HCT116 (cell line): Measurements from ENCODE around the gene ATP8B4. TPM values are rescaled to one million over a fixed set of nuclear protein-coding genes. Genes with fewer than 3 reads are reported as not detected.
"Not testable (repeated sequence)": the region's sequence is repeated elsewhere in the genome, so short reads cannot be mapped to it uniquely, and the experiment has no call there.

Experiments
- ATAC-seq: fragments of 200-7000 bp; cut with Tn5 transposase; 2 replicates; pipeline ENCODE4 v1.9.1; 2020; ENCODE audit warnings: mild to moderate bottlenecking, moderate library complexity
- BruUV-seq: library from RNA; stranded (reverse); fragments of 400-500 nt; replicated peaks from 2 replicates; lab custom pipeline; 2021; lab: Mats Ljungman, UMichigan
- CTCF ChIA-PET: fragments of 300-600 bp; sonication (Branson Sonifier 250); formaldehyde crosslinking; loops from one replicate; lab custom pipeline; 2021; ENCODE audit warnings: antibody characterized with exemption; lab: Charles Lee
- POLR2A ChIA-PET: fragments of 300-600, 350-600 bp; sonication (Branson Sonifier 250); formaldehyde crosslinking; loops from one replicate; lab custom pipeline; 2021; ENCODE audit warnings: antibody characterized with exemption; lab: Charles Lee
- RAD21 ChIA-PET, 2 experiments: fragments of 300-600 bp; sonication (Branson Sonifier 250); formaldehyde crosslinking; loops; one replicate each; lab custom pipeline; 2023; ENCODE audit warnings: low total read pairs in 2 of 2; ENCODE audit not compliant: uncharacterized antibody in 2 of 2, unreplicated experiment in 2 of 2, low non-redundant PET in 1 of 2; lab: Charles Lee
- DNase-seq: peaks from one replicate; pipeline ENCODE4 v3.0.0-alpha.2; 2010; ENCODE audit warnings: low read depth, low spot score
- H2AFZ ChIP-seq: fragments of 200-600 bp; shearing (Covaris generic), sonication (generic); 2 replicates; pipeline ENCODE4 v1.6.1; 2017; ENCODE audit warnings: low read depth, mixed run types, mixed read lengths, antibody characterized with exemption, low read length; ENCODE audit not compliant: poor library complexity, severe bottlenecking
- H3K27ac ChIP-seq: 2 replicates; pipeline ENCODE4 v1.5.1; 2012; ENCODE audit warnings: low read depth, low read length
- H3K27me3 ChIP-seq: fragments of 200-600 bp; sonication (generic); 2 replicates; pipeline ENCODE4 v1.6.1; 2016; ENCODE audit warnings: mixed run types, low read length, mixed read lengths; ENCODE audit not compliant: insufficient read depth
- H3K36me3 ChIP-seq, 2 experiments: fragments of 200-500 bp in 1 of 2; fragments of 200-600 bp in 1 of 2; sonication (Bioruptor generic) in 1 of 2; sonication (generic) in 1 of 2; 2 replicates each; pipeline versions ENCODE4 v1.5.1 to v1.6.1; 2014 to 2016; ENCODE audit warnings: low read length in 2 of 2, inconsistent platforms in 1 of 2, mixed read lengths in 1 of 2, mixed run types in 1 of 2; ENCODE audit not compliant: insufficient read depth in 2 of 2, control insufficient read depth in 1 of 2
- H3K4me1 ChIP-seq, 2 experiments: fragments of 200-600 bp in 1 of 2; sonication (generic) in 1 of 2; 2 replicates each; pipeline versions ENCODE4 v1.5.1 to v1.6.1; 2012 to 2017; ENCODE audit warnings: low read length in 2 of 2, inconsistent platforms in 1 of 2, mild to moderate bottlenecking in 1 of 2, mixed read lengths in 1 of 2, mixed run types in 1 of 2, moderate library complexity in 1 of 2; ENCODE audit not compliant: insufficient read depth in 2 of 2, control insufficient read depth in 1 of 2
- H3K4me2 ChIP-seq: fragments of 200-600 bp; sonication (generic); 2 replicates; pipeline ENCODE4 v1.6.1; 2017; ENCODE audit warnings: mixed run types, low read length, mixed read lengths
- H3K4me3 ChIP-seq, 2 experiments: fragments of 200-600 bp in 1 of 2; sonication (generic) in 1 of 2; replicated peaks in 1 of 2; 2 replicates each; pipeline ENCODE4 v1.5.1; 2011 to 2016; ENCODE audit warnings: low read length in 2 of 2, control low read depth in 1 of 2, low read depth in 1 of 2, mild to moderate bottlenecking in 1 of 2, mixed read lengths in 1 of 2, mixed run types in 1 of 2
- H3K79me2 ChIP-seq: fragments of 200-600 bp; sonication (generic); 2 replicates; pipeline ENCODE4 v1.6.1; 2017; ENCODE audit warnings: mild to moderate bottlenecking, mixed run types, low read length, moderate library complexity, mixed read lengths; ENCODE audit not compliant: insufficient read depth
- H3K9ac ChIP-seq: fragments of 200-600 bp; sonication (generic); 2 replicates; pipeline ENCODE4 v1.6.1; 2016; ENCODE audit warnings: low read length, mixed read lengths
- H3K9me2 ChIP-seq: fragments of 200-600 bp; sonication (generic), shearing (Covaris generic); 2 replicates; pipeline ENCODE4 v1.6.1; 2017; ENCODE audit warnings: mixed run types, mild to moderate bottlenecking, moderate library complexity; ENCODE audit not compliant: insufficient read depth
- H3K9me3 ChIP-seq, 2 experiments: fragments of 200-500 bp in 1 of 2; fragments of 200-600 bp in 1 of 2; sonication (Bioruptor generic) in 1 of 2; sonication (generic) in 1 of 2; 2 replicates each; pipeline ENCODE4 v1.6.1; 2014 to 2017; ENCODE audit warnings: low read length in 2 of 2, mixed read lengths in 2 of 2, inconsistent platforms in 1 of 2, low read depth in 1 of 2, mild to moderate bottlenecking in 1 of 2, mixed run types in 1 of 2, moderate library complexity in 1 of 2; ENCODE audit not compliant: control insufficient read depth in 1 of 2, insufficient read depth in 1 of 2
- H4K20me1 ChIP-seq: fragments of 200-600 bp; sonication (generic), shearing (Covaris generic); 2 replicates; pipeline ENCODE4 v1.6.1; 2017; ENCODE audit warnings: mixed run types, mild to moderate bottlenecking, moderate library complexity; ENCODE audit not compliant: insufficient read depth
- ATF3 ChIP-seq: IDR thresholded peaks from 2 replicates; pipeline ENCODE4 v1.6.1; 2012
- CBX3 ChIP-seq: IDR thresholded peaks from 2 replicates; pipeline ENCODE4 v1.6.1; 2012; ENCODE audit warnings: low read depth
- JUND ChIP-seq: IDR thresholded peaks from 2 replicates; pipeline ENCODE4 v1.6.1; 2012
- MAX ChIP-seq: IDR thresholded peaks from 2 replicates; pipeline ENCODE4 v1.6.1; 2012
- SIN3A ChIP-seq: IDR thresholded peaks from 2 replicates; pipeline ENCODE4 v1.6.1; 2012; ENCODE audit warnings: low read depth
- TCF7L2 ChIP-seq: IDR thresholded peaks from 2 replicates; pipeline ENCODE4 v1.7.0; 2011; ENCODE audit warnings: borderline replicate concordance, inconsistent platforms; ENCODE audit not compliant: insufficient read depth, insufficient read length; ENCODE audit errors: extremely low read depth
- intact Hi-C: fragments of 100-400 bp; cut with micrococcal nuclease; formaldehyde crosslinking; loops from 2 replicates; pipeline ENCODE4 v1.10.0; 2022
- total RNA-seq: library from RNA; stranded (reverse); gene quantifications from one replicate; pipeline ENCODE4 v1.2.1, GENCODE V29; 2021; ENCODE audit not compliant: unreplicated experiment
- TF ChIP-seq, protein P1 (sequence below): IDR thresholded peaks from 2 replicates; pipeline ENCODE4 v1.6.1; 2011; ENCODE audit warnings: mild to moderate bottlenecking, low read length, moderate library complexity; ENCODE audit not compliant: insufficient replicate concordance; ENCODE audit errors: extremely low read depth

Gene ATP8B4
- total RNA-seq, 1 experiment from 2014 or later, result 0.25 TPM

GRCh38 chr15:50162969-50163718 is 44.1 kb upstream of the ATP8B4 start (continued):
- TF ChIP-seq JUND, result peak; percentile 62

DNA sequence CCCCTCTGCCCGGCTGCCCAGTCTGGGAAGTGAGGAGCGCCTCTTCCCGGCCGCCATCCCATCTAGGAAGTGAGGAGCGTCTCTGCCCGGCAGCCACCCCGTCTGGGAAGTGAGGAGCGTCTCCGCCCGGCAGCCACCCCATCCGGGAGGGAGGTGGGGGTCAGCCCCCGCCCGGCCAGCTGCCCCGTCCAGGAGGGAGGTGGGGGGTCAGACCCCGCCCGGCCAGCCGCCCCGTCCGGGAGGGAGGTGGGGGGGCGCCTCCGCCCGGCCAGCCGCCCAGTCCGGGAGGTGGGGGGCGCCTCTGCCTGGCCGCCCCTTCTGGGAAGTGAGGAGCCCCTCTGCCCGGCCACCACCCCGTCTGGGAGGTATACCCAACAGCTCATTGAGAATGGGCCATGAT is 39.2 kb upstream of the ATP8B4 start:
- H3K9me3 ChIP-seq, H3K27me3 ChIP-seq, DNase-seq, H3K4me1 ChIP-seq, H3K27ac ChIP-seq, H3K9ac ChIP-seq, H3K4me3 ChIP-seq, H2AFZ ChIP-seq, H3K79me2 ChIP-seq, POLR2A ChIA-PET, H3K9me2 ChIP-seq, CTCF ChIA-PET, ATAC-seq, H4K20me1 ChIP-seq, H3K36me3 ChIP-seq, BruUV-seq, RAD21 ChIA-PET, H3K4me2 ChIP-seq, intact Hi-C loops: not testable (repeated sequence)

DNA sequence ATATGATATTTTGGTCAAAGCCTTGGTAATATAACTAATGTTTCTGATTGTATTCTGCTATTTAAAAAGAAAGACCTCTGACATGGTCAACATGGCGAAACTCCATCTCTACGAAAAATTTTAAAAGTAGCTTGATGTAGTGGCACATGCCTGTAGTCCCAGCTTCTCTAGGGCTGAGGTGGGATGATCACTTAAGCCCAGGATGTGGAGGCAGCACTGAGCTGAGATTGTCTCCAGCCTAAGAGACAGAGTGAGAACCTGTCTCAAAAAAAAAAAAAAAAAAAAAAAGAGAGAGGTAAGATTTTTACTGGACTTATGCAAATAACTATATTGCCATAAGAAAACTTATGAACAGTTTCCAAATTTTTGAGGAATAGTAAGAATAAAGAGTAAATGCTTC is 32.4 kb upstream of the ATP8B4 start:
- no peaks in the 10 kb centered on the region for H4K20me1 ChIP-seq
- H3K4me3 ChIP-seq, result no peak overlapping the region
- no peak overlapping the region for H3K9ac ChIP-seq
- H3K27ac ChIP-seq, result no peak overlapping the region
- H3K9me3 ChIP-seq, result no peaks in the 10 kb centered on the region
- TF ChIP-seq, protein P1, sequence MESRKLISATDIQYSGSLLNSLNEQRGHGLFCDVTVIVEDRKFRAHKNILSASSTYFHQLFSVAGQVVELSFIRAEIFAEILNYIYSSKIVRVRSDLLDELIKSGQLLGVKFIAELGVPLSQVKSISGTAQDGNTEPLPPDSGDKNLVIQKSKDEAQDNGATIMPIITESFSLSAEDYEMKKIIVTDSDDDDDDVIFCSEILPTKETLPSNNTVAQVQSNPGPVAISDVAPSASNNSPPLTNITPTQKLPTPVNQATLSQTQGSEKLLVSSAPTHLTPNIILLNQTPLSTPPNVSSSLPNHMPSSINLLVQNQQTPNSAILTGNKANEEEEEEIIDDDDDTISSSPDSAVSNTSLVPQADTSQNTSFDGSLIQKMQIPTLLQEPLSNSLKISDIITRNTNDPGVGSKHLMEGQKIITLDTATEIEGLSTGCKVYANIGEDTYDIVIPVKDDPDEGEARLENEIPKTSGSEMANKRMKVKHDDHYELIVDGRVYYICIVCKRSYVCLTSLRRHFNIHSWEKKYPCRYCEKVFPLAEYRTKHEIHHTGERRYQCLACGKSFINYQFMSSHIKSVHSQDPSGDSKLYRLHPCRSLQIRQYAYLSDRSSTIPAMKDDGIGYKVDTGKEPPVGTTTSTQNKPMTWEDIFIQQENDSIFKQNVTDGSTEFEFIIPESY, result no peak
- TF ChIP-seq CBX3 (no peak), ATF3 (no peak), SIN3A (no peak), TCF7L2 (no peak), MAX (no peak)
- POLR2A ChIA-PET, result no interaction called here
- H3K4me1 ChIP-seq, result peaks cover 0 to 22% of the 10 kb centered on the region in 2 experiments; a peak in 2 of 4 replicates
- H3K36me3 ChIP-seq, result no peaks in the 10 kb centered on the region
- H3K27me3 ChIP-seq, result no peaks in the 10 kb centered on the region
- RAD21 ChIA-PET, result no interaction called here
- H2AFZ ChIP-seq, result no peak overlapping the region
- ATAC-seq (no peak), DNase-seq (no peak)
- H3K79me2 ChIP-seq, result no peaks in the 10 kb centered on the region
- H3K9me2 ChIP-seq, result no peaks in the 10 kb centered on the region
- H3K4me2 ChIP-seq, result no peak overlapping the region
- CTCF ChIA-PET, result interaction anchor here (5.8 kb wide), 1 partner anchor 164 kb away, joined by 116 read pairs; no protein-coding TSS in a partner anchor
- BruUV-seq, result no TSS peak
- intact Hi-C loops, result no loop called here
